ENCODE measurements around the gene ZNF654. TPM values are rescaled to one million over a fixed set of nuclear protein-coding genes. Genes with fewer than 3 reads are reported as not detected.
A peak's percentile ranks its signal among the peaks of the same experiment; 100 is the strongest.

The ZNF654 gene
- total RNA-seq, 1 donor from 2014 or later: 24.3 TPM

GRCh38 chr3:88057630-88058305 is 1.3 kb upstream of the ZNF654 start:
- DNase-seq (ENCODE audit: low spot score) (no peak), ATAC-seq (no peak)
- intact Hi-C loops (cut with DNase I): no loop called here

- DNase-seq (ENCODE audit: low spot score) (no peak), ATAC-seq (no peak)
- intact Hi-C loops (cut with DNase I): no loop called here
Measured at GRCh38 chr3:88058306-88058580, 812 bp upstream of the ZNF654 start.

GRCh38 chr3:88059380-88060170 is 520 bp downstream of the ZNF654 start:
- intact Hi-C loops (cut with DNase I): no loop called here
- ATAC-seq: peak; percentile 3
- DNase-seq (ENCODE audit: low spot score): no peak

- no peak for DNase-seq (ENCODE audit: low spot score)
- ATAC-seq: no peak
- intact Hi-C loops (cut with DNase I): no loop called here
Measured at GRCh38 chr3:88061746-88062145, 2.7 kb downstream of the ZNF654 start.

GRCh38 chr3:88075072-88075471 is 16.0 kb downstream of the ZNF654 start:
- intact Hi-C loops (cut with DNase I): no loop called here
- ATAC-seq: no peak
- no peak for DNase-seq (ENCODE audit: low spot score)

- intact Hi-C loops (cut with DNase I): no loop called here
- no peak for DNase-seq (ENCODE audit: low spot score)
- no peak for ATAC-seq
Measured at GRCh38 chr3:88075497-88075896, 16.4 kb downstream of the ZNF654 start.

- ATAC-seq: no peak
Measured at GRCh38 chr3:88076712-88077111, 17.7 kb downstream of the ZNF654 start.

GRCh38 chr3:88078932-88079331 is 19.9 kb downstream of the ZNF654 start:
- intact Hi-C loops (cut with DNase I): no loop called here
- ATAC-seq (no peak), DNase-seq (ENCODE audit: low spot score) (no peak)

More at GRCh38 chr3:88076712-88077111, 17.7 kb downstream of the ZNF654 start:
- intact Hi-C loops (cut with DNase I): no loop called here
- no peak for DNase-seq (ENCODE audit: low spot score)

GRCh38 chr3:88082854-88083253 is 23.8 kb downstream of the ZNF654 start:
- DNase-seq (ENCODE audit: low spot score) (no peak), ATAC-seq (no peak)
- intact Hi-C loops (cut with DNase I): no loop called here

GRCh38 chr3:88084097-88084501 is 25.0 kb downstream of the ZNF654 start:
- intact Hi-C loops (cut with DNase I): no loop called here
- no peak for DNase-seq (ENCODE audit: low spot score)
- ATAC-seq: no peak

- ATAC-seq (no peak), DNase-seq (ENCODE audit: low spot score) (no peak)
- intact Hi-C loops (cut with DNase I): no loop called here
Measured at GRCh38 chr3:88090681-88091080, 31.6 kb downstream of the ZNF654 start.

GRCh38 chr3:88092270-88092669 is 33.2 kb downstream of the ZNF654 start:
- intact Hi-C loops (cut with DNase I): no loop called here
- no peak for DNase-seq (ENCODE audit: low spot score)
- no peak for ATAC-seq

- no peak for ATAC-seq
- intact Hi-C loops (cut with DNase I): no loop called here
- no peak for DNase-seq (ENCODE audit: low spot score)
Measured at GRCh38 chr3:88093266-88093665, 34.2 kb downstream of the ZNF654 start.

- ATAC-seq: no peak
- intact Hi-C loops (cut with DNase I): no loop called here
- no peak for DNase-seq (ENCODE audit: low spot score)
Measured at GRCh38 chr3:88101142-88101541, 42.1 kb downstream of the ZNF654 start.

GRCh38 chr3:88105325-88105724 is 46.3 kb downstream of the ZNF654 start:
- ATAC-seq (no peak), DNase-seq (ENCODE audit: low spot score) (no peak)
- intact Hi-C loops (cut with DNase I): no loop called here

- no peak for ATAC-seq
- intact Hi-C loops (cut with DNase I): no loop called here
- no peak for DNase-seq (ENCODE audit: low spot score)
Measured at GRCh38 chr3:88112289-88112688, 53.2 kb downstream of the ZNF654 start.

GRCh38 chr3:88113311-88114162 is 54.5 kb downstream of the ZNF654 start:
- peak; percentile 50 for DNase-seq (ENCODE audit: low spot score)
- intact Hi-C loops (cut with DNase I): no loop called here
- ATAC-seq: peak; percentile 78

- DNase-seq (ENCODE audit: low spot score): no peak
- no peak for ATAC-seq
- intact Hi-C loops (cut with DNase I): no loop called here
Measured at GRCh38 chr3:88114878-88115549, 56.0 kb downstream of the ZNF654 start.

- intact Hi-C loops (cut with DNase I): no loop called here
- no peak for DNase-seq (ENCODE audit: low spot score)
- no peak for ATAC-seq
Measured at GRCh38 chr3:88117683-88118082, 58.6 kb downstream of the ZNF654 start.
